Smooth muscle cell (in vitro differentiated cells): ENCODE measurements around the gene IL33. TPM values are rescaled to one million over a fixed set of nuclear protein-coding genes. Genes with fewer than 3 reads are reported as not detected.

Source experiments
- DNase-seq: peaks from one replicate; lab custom pipeline; 2025; ENCODE audit not compliant: unreplicated experiment; lab: John Stamatoyannopoulos, UW
- H2AFZ ChIP-seq: fragments of 200-600 bp; sonication (generic); 2 replicates; pipeline ENCODE4 v1.6.0; 2016; ENCODE audit warnings: antibody characterized with exemption, low read depth, mild to moderate bottlenecking
- H3F3A ChIP-seq: fragments of 200-600 bp; sonication (generic); 2 replicates; pipeline ENCODE4 v1.6.0; 2017; ENCODE audit warnings: antibody characterized with exemption, low read depth
- H3K27ac ChIP-seq: fragments of 200-600 bp; sonication (generic); 2 replicates; pipeline ENCODE4 v1.5.1; 2016; ENCODE audit warnings: low read depth, mild to moderate bottlenecking
- H3K27me3 ChIP-seq: fragments of 200-600 bp; sonication (generic); 2 replicates; pipeline ENCODE4 v1.6.1; 2016; ENCODE audit warnings: low read depth, mild to moderate bottlenecking
- H3K36me3 ChIP-seq: fragments of 200-600 bp; sonication (generic); 2 replicates; pipeline ENCODE4 v1.5.1; 2016; ENCODE audit warnings: low read depth
- H3K4me1 ChIP-seq: fragments of 200-600 bp; sonication (generic); 2 replicates; pipeline ENCODE4 v1.5.1; 2016; ENCODE audit warnings: low read depth
- H3K4me2 ChIP-seq: fragments of 200-600 bp; sonication (generic); 2 replicates; pipeline ENCODE4 v1.6.0; 2016; ENCODE audit warnings: mild to moderate bottlenecking
- H3K4me3 ChIP-seq: fragments of 200-600 bp; sonication (generic); 2 replicates; pipeline ENCODE4 v1.5.1; 2016; ENCODE audit warnings: mild to moderate bottlenecking
- H3K79me2 ChIP-seq: fragments of 200-600 bp; sonication (generic); 2 replicates; pipeline ENCODE4 v1.6.0; 2016; ENCODE audit warnings: low read depth, mild to moderate bottlenecking
- H3K9ac ChIP-seq: fragments of 200-600 bp; sonication (generic); 2 replicates; pipeline ENCODE4 v1.6.0; 2016; ENCODE audit warnings: low read depth
- H3K9me3 ChIP-seq: fragments of 200-600 bp; sonication (generic); replicated peaks from 2 replicates; pipeline ENCODE4 v1.5.1; 2016; ENCODE audit warnings: low read depth
- H4K20me1 ChIP-seq: fragments of 200-600 bp; sonication (generic); 2 replicates; pipeline ENCODE4 v1.6.0; 2016; ENCODE audit warnings: low read depth
- WGBS: methylation state at CpG from one replicate; pipeline ENCODE4 v1.1.7; 2016; ENCODE audit warnings: low lambda C conversion rate; 5-methylcytosine and 5-hydroxymethylcytosine counted together
- polyA plus RNA-seq: library from polyadenylated mRNA; unstranded; fragments of >200 nt; fragmentation: Nextera tagmentation; extraction: Ambion mirVana; gene quantifications from 2 replicates; pipeline ENCODE4 v1.2.1, GENCODE V29; 2016
- total RNA-seq: library from RNA; depleted of rRNA; stranded (reverse); fragments of >200 nt; gene quantifications from 2 replicates; pipeline ENCODE4 v1.2.3, GENCODE V29; 2014
- TF ChIP-seq, protein P1 (sequence below): fragments of 200-600 bp; sonication (generic); IDR thresholded peaks from 2 replicates; pipeline ENCODE4 v1.5.1; 2017; ENCODE audit warnings: borderline replicate concordance, mild to moderate bottlenecking, antibody characterized with exemption; ENCODE audit not compliant: insufficient read depth, poor library complexity, severe bottlenecking

Gene IL33
- total and polyA plus RNA-seq, 2 experiments from 2014 or later, result 6.7 to 14.4 TPM

DNA sequence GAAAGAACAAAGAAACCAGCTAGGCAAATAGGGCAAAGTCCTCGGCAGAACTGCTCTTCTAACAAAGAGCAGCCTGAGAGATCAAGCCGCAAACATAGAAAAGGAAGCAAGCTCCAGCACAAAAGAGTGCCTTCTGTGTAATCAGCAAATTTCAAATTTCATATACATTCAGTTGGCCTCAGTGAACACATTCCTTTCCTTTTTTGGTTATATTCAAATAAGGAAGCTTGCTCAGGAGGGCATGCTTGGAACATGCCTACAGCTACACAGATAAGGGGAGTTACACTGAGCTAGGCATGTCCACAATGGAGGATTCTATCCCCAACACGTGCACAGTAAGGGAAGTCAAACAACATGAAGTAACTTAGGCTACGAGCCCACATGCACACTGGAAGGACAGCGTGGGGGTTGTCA lies 23.4 kb downstream of the IL33 start:
- DNase-seq, result no peak
- Histone ChIP-seq H3K79me2 (no peaks in the 10 kb centered on the region), H2AFZ (peak overlapping the region; percentile 13)

DNA sequence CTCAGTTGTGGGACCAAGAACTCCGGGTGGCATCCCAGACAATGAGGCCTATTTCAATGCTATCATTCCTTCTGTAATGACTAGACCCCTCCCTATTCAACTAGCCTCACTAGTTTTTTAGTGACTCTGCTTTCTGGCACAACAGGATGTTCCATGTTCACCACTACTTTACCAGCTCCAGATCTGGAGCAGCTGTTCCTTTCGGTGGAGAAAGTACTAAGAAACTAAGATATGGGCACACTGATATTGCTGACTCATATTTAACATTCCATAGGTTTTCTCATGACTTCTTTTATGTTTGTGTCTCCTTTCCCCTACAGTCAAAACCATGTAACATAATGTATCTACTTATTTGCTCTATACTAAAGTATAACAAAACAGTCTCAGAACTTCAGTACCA lies 24.1 kb downstream of the IL33 start:
- H3K27ac ChIP-seq, result peak overlapping the region; percentile 21
- no peak overlapping the region for H3K9ac ChIP-seq
- no peaks in the 10 kb centered on the region for H3K79me2 ChIP-seq
- no peaks in the 10 kb centered on the region for H4K20me1 ChIP-seq
- peak overlapping the region; percentile 27 for H3K4me2 ChIP-seq
- no peak overlapping the region for H3K4me3 ChIP-seq
- TF ChIP-seq, protein P1, sequence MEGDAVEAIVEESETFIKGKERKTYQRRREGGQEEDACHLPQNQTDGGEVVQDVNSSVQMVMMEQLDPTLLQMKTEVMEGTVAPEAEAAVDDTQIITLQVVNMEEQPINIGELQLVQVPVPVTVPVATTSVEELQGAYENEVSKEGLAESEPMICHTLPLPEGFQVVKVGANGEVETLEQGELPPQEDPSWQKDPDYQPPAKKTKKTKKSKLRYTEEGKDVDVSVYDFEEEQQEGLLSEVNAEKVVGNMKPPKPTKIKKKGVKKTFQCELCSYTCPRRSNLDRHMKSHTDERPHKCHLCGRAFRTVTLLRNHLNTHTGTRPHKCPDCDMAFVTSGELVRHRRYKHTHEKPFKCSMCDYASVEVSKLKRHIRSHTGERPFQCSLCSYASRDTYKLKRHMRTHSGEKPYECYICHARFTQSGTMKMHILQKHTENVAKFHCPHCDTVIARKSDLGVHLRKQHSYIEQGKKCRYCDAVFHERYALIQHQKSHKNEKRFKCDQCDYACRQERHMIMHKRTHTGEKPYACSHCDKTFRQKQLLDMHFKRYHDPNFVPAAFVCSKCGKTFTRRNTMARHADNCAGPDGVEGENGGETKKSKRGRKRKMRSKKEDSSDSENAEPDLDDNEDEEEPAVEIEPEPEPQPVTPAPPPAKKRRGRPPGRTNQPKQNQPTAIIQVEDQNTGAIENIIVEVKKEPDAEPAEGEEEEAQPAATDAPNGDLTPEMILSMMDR, result no peak
- peaks cover 10% of the 10 kb centered on the region for H3F3A ChIP-seq
- no peak for DNase-seq
- WGBS, result 63% methylated on average over 2 of the region's 2 CpGs
- no peaks in the 10 kb centered on the region for H3K36me3 ChIP-seq
- H3K9me3 ChIP-seq, result no peaks in the 10 kb centered on the region
- no peak overlapping the region for H2AFZ ChIP-seq
- H3K27me3 ChIP-seq, result no peaks in the 10 kb centered on the region
- no peaks in the 10 kb centered on the region for H3K4me1 ChIP-seq

More for the DNA sequence above, 23.4 kb downstream of the IL33 start:
- 83% methylated on average over 5 of the region's 5 CpGs for WGBS
- H3K9ac ChIP-seq, result no peak overlapping the region
- no peaks in the 10 kb centered on the region for H4K20me1 ChIP-seq
- no peak overlapping the region for H3K4me2 ChIP-seq
- H3F3A ChIP-seq, result peaks cover 10% of the 10 kb centered on the region
- H3K27me3 ChIP-seq, result no peaks in the 10 kb centered on the region
- no peaks in the 10 kb centered on the region for H3K9me3 ChIP-seq
- no peaks in the 10 kb centered on the region for H3K36me3 ChIP-seq
- H3K4me3 ChIP-seq, result no peak overlapping the region
- H3K27ac ChIP-seq, result no peak overlapping the region
- no peaks in the 10 kb centered on the region for H3K4me1 ChIP-seq
- TF ChIP-seq, protein P1, result no peak

DNA sequence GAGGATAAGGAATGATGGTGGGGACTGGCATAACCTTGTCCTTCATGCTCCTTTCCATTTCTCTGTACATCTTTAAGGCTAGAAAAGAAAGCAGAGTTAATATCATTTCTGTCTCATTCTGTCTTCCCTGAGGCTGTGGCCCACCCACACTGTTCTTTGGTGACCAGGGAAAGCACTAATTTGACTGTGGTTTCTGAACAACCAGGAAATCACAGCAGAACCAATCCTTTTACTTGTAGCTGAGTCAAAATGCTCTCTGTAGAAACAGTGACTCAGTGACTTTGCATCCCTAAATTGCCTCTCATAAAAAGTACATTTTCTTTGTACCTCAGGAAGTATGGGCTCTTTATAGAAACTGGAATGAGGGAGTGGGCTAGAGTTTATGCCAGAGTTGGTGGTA lies 28.1 kb downstream of the IL33 start:
- no peaks in the 10 kb centered on the region for H3K36me3 ChIP-seq
- H3K79me2 ChIP-seq, result no peaks in the 10 kb centered on the region
- peak overlapping the region; percentile 42 for H3K27ac ChIP-seq
- TF ChIP-seq, protein P1, result no peak
- H2AFZ ChIP-seq, result no peak overlapping the region
- no peaks in the 10 kb centered on the region for H3K4me1 ChIP-seq
- H3K9ac ChIP-seq, result no peak overlapping the region
- no peaks in the 10 kb centered on the region for H4K20me1 ChIP-seq
- no peaks in the 10 kb centered on the region for H3K9me3 ChIP-seq
- H3K4me3 ChIP-seq, result no peak overlapping the region
- H3K27me3 ChIP-seq, result no peaks in the 10 kb centered on the region
- no peak for DNase-seq
- peaks cover 10% of the 10 kb centered on the region for H3F3A ChIP-seq
- H3K4me2 ChIP-seq, result peak overlapping the region; percentile 49

DNA sequence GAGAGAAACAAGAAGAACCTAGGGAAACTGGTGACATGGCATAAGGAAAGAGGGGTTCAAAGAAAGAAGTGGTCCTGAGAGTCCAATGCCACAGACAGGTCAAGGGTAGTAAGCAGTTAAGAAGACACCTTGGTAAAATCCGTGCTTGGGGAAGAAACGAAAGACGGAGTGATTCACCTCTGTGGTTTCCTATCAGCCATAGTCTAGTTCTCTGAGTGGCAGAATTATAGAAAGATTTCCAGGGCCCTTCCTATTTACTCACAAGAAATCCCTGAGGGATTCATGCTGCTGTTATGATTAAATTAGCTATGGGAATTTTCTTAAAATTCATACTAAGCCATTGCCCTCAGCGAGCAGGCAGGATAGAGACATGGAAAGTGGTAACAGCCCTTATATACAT lies 31.7 kb downstream of the IL33 start:
- no peak overlapping the region for H2AFZ ChIP-seq

More for the DNA sequence above, 31.7 kb downstream of the IL33 start:
- no peak overlapping the region for H3K4me3 ChIP-seq
- H4K20me1 ChIP-seq, result no peaks in the 10 kb centered on the region
- peak overlapping the region; percentile 40 for H3K27ac ChIP-seq
- H3K9ac ChIP-seq, result no peak overlapping the region
- no peaks in the 10 kb centered on the region for H3K36me3 ChIP-seq
- H3K4me1 ChIP-seq, result no peaks in the 10 kb centered on the region
- H3F3A ChIP-seq, result peaks cover 10% of the 10 kb centered on the region
- WGBS, result 29% methylated on average over 4 of the region's 4 CpGs
- H3K9me3 ChIP-seq, result no peaks in the 10 kb centered on the region
- no peak for DNase-seq
- no peaks in the 10 kb centered on the region for H3K27me3 ChIP-seq
- TF ChIP-seq, protein P1, result no peak
- no peaks in the 10 kb centered on the region for H3K79me2 ChIP-seq
- H3K4me2 ChIP-seq, result peak overlapping the region; percentile 65
